Testis (tissue), 2 donors: ENCODE measurements around the gene ACVRL1.

Experiments used
- POLR2A ChIP-seq: fragments of 450-650 bp; IDR thresholded peaks from one replicate; pipeline ENCODE4 v1.6.1; 2017; ENCODE audit warnings: antibody characterized with exemption, mild to moderate bottlenecking, moderate library complexity
- TF ChIP-seq, protein P1 (sequence below), 3 experiments: fragments of 450-650 bp in 2 of 3; fragments of 200-600 bp in 1 of 3; sonication (generic) in 1 of 3; IDR thresholded peaks; one replicate each; pipeline ENCODE4 v1.5.1; 2016 to 2019; ENCODE audit warnings: antibody characterized with exemption in 3 of 3, mild to moderate bottlenecking in 2 of 3, moderate library complexity in 1 of 3

DNA sequence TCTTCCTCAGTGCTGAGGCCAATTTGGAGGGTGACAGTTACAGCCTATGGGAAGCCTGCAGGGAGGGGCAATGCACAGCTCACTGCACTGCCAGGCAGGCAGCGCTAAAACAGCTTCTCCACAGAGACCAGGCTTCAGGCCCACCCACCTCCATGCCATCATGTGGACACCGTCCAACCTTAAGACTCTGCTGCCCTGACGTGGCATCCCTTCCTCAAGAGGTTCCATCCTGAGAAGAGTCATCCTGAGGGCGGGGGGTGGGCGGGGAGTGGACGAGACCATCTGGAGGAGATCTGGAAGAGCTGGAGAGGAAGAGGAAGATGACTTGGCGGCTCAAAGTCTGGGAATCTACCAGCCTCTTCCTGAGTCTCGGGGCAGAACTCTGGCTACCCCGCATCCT lies 8.4 kb upstream of the ACVRL1 start:
- TF ChIP-seq, protein P1, sequence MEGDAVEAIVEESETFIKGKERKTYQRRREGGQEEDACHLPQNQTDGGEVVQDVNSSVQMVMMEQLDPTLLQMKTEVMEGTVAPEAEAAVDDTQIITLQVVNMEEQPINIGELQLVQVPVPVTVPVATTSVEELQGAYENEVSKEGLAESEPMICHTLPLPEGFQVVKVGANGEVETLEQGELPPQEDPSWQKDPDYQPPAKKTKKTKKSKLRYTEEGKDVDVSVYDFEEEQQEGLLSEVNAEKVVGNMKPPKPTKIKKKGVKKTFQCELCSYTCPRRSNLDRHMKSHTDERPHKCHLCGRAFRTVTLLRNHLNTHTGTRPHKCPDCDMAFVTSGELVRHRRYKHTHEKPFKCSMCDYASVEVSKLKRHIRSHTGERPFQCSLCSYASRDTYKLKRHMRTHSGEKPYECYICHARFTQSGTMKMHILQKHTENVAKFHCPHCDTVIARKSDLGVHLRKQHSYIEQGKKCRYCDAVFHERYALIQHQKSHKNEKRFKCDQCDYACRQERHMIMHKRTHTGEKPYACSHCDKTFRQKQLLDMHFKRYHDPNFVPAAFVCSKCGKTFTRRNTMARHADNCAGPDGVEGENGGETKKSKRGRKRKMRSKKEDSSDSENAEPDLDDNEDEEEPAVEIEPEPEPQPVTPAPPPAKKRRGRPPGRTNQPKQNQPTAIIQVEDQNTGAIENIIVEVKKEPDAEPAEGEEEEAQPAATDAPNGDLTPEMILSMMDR (IDR thresholded peaks at IDR 0.05): no peak
- no peak for TF ChIP-seq POLR2A
